Activated T-cell treated with anti-CD3 and anti-CD28 coated beads for 48 hours (primary cell): ENCODE results near the gene PCDH15.
"Not testable (repeated sequence)": the region's sequence is repeated elsewhere in the genome, so short reads cannot be mapped to it uniquely, and the experiment has no call there.

Experiments
- DNase-seq: peaks from one replicate; pipeline ENCODE4 v3.0.0-alpha.2; 2020; ENCODE audit warnings: low read depth

PCDH15 gene

DNA sequence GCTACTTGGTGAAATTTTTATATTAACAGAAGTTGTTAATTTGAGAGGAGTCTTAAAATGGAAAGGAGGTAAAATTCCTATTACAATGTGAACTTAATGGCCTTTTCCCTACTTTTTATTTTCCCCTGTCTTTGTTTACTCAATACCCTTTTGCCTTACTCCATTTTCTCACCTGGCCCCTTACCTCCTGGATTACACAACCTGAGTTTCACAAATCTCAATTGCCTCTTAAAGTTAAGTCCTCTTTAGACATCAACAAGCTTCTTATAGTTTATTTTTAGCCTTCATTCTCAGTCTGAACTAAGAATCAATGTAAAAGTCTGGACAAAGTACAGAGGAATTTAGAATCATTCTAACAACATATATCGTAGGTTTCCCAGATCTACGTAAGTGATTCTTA, 247.0 kb downstream of the PCDH15 start:
- DNase-seq: no peak

- no peak for DNase-seq
Measured at GRCh38 chr10:54550016-54550415, 251.0 kb downstream of the PCDH15 start.

- DNase-seq: no peak
Measured at GRCh38 chr10:54531296-54531695, 269.7 kb downstream of the PCDH15 start.

DNA sequence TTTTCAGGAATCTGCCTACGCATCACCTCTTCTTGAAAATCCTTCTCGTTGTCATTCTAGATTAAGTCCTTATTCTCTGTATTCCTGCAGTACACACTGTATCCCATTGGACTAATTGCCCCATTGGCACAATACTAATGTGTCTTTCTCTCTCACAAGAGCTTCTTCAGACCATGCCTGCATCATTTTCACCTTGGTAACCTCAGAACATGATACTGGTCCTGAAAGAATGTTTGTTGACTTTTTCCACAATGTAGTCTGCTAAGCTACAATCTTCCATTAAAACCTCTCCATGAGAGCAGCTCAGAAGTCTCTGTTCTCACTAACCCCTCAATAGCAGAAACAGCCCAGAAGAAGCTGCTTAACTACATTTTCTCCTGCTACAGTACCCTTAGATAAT, 270.7 kb downstream of the PCDH15 start:
- no peak for DNase-seq

- no peak for DNase-seq
Measured at GRCh38 chr10:54525816-54526215, 275.2 kb downstream of the PCDH15 start.

GRCh38 chr10:54515244-54515643, 285.8 kb downstream of the PCDH15 start:
- not testable (repeated sequence) for DNase-seq

- DNase-seq: no peak
Measured at GRCh38 chr10:54503863-54504262, 297.2 kb downstream of the PCDH15 start.

- no peak for DNase-seq
Measured at GRCh38 chr10:54501929-54502328, 299.1 kb downstream of the PCDH15 start.

DNA sequence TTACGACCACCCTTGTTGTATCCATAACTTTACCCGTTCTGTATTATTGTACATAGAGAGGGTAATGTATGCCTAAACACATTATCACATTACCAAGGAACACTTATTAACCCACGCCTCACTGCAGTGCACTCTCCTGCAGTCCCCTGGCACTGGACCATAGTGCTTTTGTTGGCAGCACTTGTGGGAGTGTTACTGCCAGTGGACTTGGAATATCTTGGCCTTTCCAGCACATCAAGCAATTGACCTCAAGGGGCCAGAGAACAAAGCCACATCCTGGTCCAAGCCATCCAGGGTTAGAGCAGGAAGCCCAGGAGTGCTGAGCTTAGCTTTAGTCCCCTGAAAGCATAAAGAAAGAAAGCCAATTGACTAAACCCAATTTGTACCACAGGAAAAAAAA, 304.2 kb downstream of the PCDH15 start:
- no peak for DNase-seq

- DNase-seq: no peak
Measured at GRCh38 chr10:54487743-54488142, 313.3 kb downstream of the PCDH15 start.

DNA sequence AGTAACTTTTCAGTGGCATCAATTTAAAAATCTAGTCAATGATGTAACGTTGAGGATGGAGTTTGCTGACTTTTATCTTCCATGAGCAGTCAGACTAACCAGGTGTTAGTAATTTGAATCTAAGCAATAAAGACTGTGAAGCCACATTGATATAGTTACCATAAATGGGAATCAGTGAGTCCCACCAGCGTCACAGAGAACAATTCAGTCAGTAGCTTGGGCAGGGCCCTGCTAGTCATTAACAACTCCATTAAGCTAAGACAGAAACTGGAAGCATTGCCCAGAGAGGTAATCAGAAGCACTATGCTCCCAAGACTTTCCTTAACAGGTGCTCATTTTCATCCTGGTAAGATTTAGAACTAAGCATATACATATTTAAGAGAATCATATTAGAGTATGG, 315.1 kb downstream of the PCDH15 start:
- DNase-seq: no peak

GRCh38 chr10:54484186-54484585, 316.8 kb downstream of the PCDH15 start:
- no peak for DNase-seq

DNA sequence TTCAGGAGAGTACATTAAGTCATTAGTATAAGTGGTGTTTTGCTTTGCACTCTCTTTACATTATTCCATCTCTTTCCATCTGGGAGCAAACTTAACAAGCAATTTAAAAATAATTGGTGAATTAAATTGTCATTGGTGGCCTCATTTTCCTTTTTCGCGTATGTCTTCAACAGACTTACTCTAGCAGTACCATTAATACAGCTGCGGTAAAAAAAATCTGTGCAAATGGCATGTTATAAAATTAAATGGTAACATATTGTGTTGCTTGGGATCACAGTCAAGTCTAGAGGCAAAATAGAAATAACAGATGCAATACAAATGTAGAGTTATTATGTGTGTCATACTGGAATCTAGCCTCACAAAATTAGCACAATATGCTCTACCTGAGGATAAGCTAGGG, 322.4 kb downstream of the PCDH15 start:
- no peak for DNase-seq

DNA sequence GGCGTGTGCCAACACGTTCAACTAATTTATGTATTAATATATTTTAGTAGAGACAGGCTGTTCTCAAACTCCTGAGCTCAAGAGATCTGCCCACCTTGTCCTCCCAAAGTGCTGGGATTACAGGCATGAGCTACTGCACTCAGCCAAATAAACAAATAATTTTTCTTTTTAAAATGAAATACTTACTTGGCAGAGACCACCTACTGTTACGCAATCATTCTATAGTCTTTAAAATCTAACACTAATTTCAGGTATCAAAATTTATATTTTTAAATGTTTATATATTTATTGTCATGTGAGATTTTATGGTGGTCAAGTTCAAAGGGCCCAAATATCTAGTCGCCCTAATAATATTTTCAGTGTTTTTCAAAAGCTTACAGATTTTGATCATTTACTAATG, 323.3 kb downstream of the PCDH15 start:
- no peak for DNase-seq

DNA sequence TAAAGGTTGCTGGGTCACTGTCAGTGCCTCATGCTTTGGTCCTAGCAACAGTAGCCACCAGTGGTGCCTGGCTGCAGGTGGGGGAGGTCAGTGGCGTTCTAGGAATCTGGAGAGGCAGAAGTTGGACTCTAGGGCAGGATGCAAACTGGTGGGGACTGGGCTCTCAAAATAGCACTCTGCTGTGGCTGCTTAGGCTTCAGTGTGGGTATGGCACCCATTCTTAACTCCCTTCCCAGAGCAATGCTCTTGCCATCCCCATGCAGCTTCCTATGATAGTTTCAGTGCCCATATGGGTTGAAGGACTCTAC, 330.8 kb downstream of the PCDH15 start:
- DNase-seq: no peak

DNA sequence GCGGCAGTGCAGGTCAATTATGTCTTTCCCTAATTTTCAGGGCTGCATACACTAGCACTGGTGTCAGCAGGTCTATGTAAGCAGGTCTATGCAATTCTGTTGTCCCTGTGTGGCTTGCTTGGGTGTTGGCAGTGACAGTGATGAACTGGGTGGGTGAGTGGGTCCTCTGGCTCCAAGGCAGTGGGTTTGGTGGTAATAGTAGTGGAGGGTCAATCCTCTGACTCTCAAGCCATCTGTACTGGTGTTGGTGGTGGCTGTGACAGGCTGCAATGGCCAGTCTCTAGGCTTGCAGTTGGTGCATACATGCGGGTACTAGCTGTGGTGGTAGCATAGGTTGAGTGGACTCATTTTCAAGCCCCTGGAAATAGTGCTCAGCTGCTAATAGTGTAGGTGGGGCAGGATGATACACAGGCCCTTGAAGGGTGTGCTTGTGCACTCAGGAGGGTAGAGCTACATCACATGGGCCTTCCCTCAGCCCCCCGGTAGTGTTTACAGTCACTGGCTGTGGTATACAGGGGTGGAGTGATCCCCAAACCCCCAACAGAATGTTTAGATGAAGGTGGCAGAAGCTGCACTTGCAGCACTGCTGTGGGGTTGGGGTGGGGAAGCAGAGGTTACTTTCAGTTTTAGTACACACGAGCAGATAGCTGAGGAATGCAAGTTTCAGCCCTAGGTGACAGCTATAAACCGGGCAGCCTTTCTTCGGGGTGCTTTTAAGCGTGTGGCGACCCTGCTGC, 331.3 kb downstream of the PCDH15 start:
- no peak for DNase-seq

DNA sequence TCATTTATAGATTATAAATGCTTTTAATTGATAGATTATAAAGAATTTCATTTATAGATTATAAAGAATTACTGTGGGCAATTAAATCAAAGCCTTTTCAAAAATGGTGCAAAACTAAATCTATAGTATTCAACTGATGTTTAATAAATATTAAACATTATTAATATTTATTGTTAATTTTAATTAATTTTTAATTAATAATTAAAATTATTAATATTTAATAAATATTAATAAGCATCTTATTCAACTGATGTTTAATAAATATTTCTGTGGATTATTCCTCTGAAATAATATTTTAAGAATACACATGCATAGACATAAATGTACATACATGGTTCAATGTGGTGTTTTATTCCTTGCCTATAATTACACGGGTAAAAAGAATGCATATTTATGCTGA, 346.8 kb downstream of the PCDH15 start:
- no peak for DNase-seq

- no peak for DNase-seq
Measured at GRCh38 chr10:54449056-54449455, 352.0 kb downstream of the PCDH15 start.

DNA sequence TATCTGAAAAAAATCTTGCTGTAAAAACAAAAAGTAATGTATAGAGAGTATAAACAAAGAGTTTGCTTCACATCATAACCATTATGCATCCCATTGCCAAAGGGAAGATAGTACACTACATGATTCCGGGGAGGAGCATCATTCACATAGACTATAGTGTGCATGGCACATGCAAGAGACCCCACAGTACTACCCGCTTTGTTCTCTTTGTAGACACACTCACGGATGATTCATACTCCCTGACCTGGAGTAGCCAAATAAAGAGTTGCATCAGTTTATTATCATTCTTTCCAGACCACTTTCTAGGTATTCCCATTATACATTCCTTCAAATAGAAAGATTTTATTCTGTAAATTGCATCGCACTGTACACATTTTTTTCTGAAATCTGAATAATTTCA, 356.9 kb downstream of the PCDH15 start:
- no peak for DNase-seq

GRCh38 chr10:54441275-54441674, 359.8 kb downstream of the PCDH15 start:
- DNase-seq: no peak

DNA sequence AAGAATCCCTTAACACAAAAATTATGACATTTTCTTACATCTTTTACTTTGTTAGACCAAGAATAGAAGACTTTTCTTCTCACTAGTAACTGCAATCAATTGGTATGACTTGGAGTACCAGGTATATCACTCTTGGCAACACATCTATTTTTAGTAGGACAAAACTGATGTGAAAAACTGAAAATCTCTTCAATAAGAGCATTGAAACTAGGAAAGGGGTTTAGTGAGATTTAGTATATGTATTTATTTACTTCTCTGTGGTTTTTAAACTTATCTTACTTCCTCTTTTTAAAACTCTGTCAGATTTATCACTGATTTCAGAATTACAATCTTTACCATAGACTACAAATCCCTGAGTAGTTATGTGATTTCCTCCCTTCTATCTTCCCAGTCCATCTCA, 366.2 kb downstream of the PCDH15 start:
- DNase-seq: no peak

- no peak for DNase-seq
Measured at GRCh38 chr10:54415483-54415882, 385.5 kb downstream of the PCDH15 start.

DNA sequence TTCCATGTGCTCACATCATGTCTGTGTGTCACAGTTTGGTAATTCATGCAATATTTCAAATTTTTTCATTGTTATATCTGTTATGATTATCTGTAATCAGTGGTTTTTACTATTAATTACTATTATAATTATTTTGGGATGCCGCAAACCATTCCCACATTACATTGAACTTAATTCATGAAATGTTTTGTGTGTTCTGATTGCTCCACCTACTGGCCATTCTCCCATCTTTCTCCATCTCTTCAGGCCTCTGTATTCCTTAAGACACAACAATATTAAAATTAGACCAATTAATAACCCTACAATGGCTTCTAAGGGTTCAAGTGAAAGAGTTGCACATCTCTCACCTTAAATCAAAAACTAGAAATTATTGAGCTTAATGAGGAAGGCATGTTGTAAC, 398.5 kb downstream of the PCDH15 start:
- DNase-seq: no peak

- DNase-seq: no peak
Measured at GRCh38 chr10:54396031-54396430, 405.0 kb downstream of the PCDH15 start.

DNA sequence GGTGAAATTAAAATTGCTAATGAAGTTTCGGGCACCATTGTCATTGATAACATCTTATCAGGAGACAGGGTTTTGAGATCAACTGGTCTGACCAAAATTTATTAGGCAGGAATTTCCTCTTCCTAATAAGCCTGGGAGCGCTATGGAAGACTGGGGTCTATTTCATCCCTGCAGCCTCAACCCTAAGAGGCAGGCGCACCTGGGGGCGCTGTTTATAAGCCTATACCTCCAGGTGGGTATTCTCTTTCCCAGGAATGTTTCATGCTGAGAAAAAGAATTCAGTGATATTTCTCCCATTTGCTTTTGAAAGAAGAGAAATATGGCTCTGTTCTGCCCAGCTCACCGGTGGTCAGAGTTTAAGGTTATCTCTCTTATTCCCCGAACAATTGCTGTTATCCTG, 406.4 kb downstream of the PCDH15 start:
- not testable (repeated sequence) for DNase-seq
